AML-193 (cell line): ENCODE data around the gene TBL2.
"Not testable (repeated sequence)": the region's sequence is repeated elsewhere in the genome, so short reads cannot be mapped to it uniquely, and the experiment has no call there.

Experiments
- DNase-seq, 2 experiments: peaks; one replicate each; lab custom pipeline; 2025; lab: John Stamatoyannopoulos, UW

The TBL2 gene

DNA sequence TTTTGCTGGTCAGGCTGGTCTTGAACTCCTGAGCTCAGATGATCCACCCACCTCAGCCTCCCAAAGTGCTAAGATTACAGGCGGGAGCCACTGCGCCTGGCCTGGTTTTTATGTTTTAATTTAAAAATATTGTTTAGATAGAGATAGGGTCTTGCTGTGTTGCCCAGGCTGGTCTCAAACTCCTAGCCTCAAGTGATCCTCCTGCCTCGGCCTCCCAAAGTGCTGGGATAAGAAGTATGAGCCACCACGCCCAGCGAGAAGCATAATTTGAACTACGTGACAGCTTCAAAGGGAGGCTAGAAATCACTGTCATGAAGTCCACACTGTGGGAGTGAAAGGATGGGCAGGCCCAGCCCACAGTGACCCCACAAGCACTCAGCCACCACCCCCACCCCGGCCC lies 42.5 kb downstream of the TBL2 start:
- DNase-seq, result not testable (repeated sequence)

DNA sequence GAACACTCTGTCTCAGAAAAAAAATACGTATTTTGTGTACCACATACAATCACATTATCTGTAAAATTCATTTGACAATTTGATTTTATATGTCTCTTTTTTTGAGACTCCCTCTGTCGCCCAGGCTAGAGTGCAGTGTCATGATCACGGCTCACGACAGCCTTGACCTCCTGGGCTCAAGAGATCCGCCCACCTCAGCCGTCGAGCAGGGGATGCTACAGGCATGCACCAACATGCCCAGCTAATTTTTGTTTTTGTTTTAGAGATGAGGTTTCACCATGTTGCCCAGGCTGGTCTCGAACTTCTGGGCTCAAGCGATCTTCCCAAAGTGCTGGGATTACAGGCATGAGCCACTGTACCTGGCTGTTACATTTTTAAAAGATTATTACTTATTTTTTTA lies 44.6 kb downstream of the TBL2 start:
- DNase-seq, result no peak

DNA sequence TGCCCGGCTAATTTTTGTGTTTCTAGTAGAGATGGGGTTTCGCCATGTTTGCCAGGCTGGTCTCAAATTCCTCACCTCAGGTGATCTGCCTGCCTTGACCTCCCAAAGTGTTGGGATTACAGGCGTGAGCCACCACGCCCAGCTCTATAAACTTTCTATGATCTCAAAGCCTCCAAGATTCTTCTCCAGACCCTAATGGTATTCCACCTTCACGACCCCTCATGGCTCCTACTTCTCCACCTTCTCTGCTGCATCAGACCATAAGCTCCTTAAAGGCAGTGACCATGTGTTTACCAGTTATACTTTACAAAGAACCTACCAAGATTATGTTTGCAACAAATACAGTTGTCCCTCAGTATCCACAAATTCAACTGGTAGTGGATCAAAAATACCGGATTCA lies 46.2 kb downstream of the TBL2 start:
- no peak for DNase-seq

DNA sequence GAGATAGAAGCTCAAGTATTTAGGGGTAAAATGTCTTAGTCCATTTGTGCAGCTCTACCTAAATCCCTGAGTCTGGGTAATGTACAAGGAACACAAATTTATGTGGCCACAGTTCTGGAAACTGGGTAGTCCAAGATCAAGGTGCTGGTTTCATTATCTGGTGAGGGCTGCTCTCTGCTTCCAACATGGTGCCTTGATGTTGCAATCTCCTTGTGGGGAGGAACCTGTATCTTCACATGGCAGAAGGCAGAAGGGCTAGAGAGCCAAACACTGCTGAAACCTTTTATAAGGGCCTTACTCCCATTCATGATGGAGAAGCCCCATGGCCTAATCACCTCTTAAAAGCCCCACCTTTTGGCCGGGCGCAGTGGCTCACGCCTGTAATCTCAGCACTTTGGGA lies 47.6 kb downstream of the TBL2 start:
- DNase-seq, result no peak

DNA sequence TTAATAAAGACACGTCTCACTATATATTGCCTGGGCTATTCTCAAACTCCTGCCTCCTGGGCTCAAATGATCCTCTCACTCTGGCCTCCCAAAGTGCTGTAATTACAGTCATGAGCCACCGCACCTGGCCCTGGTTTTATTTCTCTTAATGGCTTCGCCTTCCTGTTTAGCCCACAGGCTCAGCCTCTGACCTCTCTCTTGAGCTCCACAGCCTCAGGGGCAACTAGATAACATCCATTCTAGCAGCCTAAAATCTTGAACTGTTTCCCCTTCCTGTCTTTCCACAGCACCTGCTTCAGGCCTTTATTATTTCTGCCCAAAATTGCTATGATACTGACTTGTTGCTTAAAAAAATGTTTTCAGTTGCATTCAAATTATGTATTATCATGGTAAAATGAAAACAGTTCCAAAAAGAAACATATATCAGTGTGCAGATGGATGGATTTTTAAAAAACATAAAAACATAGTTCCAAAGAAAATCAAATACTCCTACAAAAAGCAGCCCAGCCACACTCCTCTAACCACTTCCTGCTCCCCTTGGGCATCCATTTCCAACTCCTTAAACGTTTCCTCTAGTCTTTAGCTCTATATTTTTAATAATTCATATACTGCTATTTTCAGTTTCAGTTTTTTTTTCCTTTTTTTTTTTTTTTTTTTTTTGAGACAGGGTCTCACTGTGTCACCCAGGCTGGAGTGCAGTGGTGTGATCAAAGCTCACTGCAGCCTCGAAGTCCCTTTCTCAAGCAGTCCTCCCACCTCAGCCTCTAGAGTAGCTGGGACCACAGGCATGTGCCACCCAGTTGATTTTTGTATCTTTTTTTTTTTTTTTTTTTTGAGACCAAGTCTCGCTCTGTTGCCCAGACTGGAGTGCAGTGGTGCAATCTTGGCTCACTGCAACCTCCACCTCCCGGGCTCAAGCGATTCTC lies 51.2 kb downstream of the TBL2 start:
- no peak for DNase-seq

GRCh38 chr7:73526158-73526494 lies 52.3 kb downstream of the TBL2 start:
- not testable (repeated sequence) for DNase-seq

- peak; percentile 95 to 96 for DNase-seq
Measured at GRCh38 chr7:73522105-73522872, 56.1 kb downstream of the TBL2 start, which contains the start of gene BAZ1B. TSS of gene BAZ1B (minus strand) at chr7:73522293. CDS start at chr7:73521933, 360 bp downstream.

GRCh38 chr7:73521636-73522104 lies 56.7 kb downstream of the TBL2 start:
- no peak for DNase-seq

GRCh38 chr7:73520673-73521635 lies 57.4 kb downstream of the TBL2 start:
- peak in 1 of 2 experiments; percentile 19 for DNase-seq

DNA sequence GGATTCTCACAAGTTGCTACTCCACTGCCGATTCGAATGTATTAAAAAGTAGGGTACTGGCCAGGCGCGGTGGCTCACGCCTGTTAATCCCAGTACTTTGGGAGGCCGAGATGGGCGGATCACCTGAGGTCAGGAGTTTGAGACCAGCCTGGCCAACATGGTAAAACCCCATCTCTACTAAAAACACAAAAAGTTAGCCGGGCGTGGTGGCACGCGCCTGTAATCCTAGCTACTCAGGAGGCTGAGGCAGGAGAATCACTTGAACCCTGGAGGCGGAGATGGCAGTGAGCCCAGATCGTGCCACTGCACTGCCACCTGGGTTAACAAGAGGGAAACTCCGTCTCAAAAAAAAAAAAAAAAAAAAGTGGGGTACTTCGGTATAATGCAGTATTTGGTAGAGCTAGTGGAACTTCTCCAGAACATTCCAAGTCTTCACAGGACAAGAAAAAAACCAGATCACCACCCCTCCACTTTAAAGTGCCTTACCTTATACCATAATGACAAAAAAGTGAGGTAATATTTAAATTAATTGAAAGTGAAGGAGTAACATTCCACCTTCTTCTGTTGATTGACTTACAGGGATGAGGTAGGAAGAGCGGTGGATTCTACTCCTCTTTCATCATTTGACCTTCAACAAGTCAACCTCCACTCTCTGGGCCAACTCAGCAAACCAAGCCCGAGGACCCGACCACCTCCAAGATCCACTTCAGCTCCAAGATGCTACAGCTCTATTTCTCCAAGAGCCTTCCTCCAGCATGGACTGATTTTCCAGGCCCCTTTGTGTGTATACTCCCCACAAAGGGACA lies 58.3 kb downstream of the TBL2 start:
- no peak for DNase-seq

- no peak for DNase-seq
Measured at GRCh38 chr7:73518470-73518869, 59.9 kb downstream of the TBL2 start.
